Measurements from ENCODE around the gene LIX1. TPM values are rescaled to one million over a fixed set of nuclear protein-coding genes. Genes with fewer than 3 reads are reported as not detected.

Gene LIX1
- total and polyA plus RNA-seq, 2 of the 8 experiments (the other 6 are each of a cell fraction or from before 2014, with no cell fraction given), result 0.26 to 0.45 TPM

DNA sequence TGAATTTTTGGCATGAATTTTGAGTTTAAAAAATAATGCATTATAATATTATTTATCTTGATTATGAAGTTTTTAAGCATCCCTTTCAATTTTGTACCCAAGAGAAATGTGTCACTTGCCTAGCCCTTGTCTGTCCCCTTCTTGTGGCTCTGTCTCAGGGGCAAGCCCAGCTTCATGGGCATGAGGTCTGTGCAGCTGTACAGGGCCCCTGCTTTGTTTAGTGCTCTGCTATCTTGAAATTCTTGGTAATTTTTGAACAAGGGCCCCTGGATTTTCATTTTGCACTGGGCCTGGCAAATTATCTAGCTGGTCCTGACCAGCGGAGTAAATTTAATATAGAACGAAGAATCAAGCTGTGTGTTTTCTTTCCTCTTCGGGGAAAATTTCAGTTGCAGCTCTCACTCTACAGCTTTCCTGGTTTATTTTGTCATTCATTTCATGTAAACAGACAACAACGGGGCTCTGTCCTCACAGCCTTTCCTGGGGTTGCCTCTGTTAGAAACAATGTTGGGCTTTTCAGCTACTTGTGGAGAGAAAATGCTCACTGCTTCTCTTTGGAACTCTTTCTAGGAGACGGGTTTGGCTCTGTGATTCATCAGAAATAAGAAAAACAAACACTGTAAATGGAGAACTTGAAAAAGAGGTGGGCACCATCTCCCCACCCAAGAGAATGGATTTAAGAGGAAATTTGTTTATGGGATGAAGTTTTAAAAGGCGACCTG, 41.1 kb downstream of the LIX1 start:
- Histone ChIP-seq H3K79me2 (ENCODE audit: control insufficient read depth in 1 of 2, insufficient read depth in 2 of 2, low read length in 2 of 2) (no peaks in the 10 kb centered on the region), H2BK20ac (ENCODE audit: low read length) (no peak overlapping the region), H3K4me3 (ENCODE audit: extremely low read depth in 1 of 4, insufficient read depth in 2 of 4, low read depth in 3 of 4, low read length in 4 of 4) (no peak overlapping the region), H4K8ac (ENCODE audit: extremely low read depth, insufficient read depth, low read length) (no peak overlapping the region), H3K14ac (ENCODE audit: insufficient read length) (no peak overlapping the region), H2BK5ac (ENCODE audit: low read depth, low read length) (peak overlapping the region; percentile 18; the same call in 1 of the 2 replicates), H3K36me3 (ENCODE audit: control insufficient read depth in 2 of 4, insufficient read depth in 4 of 4, low read length in 3 of 4) (no peaks in the 10 kb centered on the region; a peak in 1 of 8 replicates), H3K4me2 (ENCODE audit: insufficient read depth in 1 of 2, low read depth in 2 of 2, low read length in 2 of 2) (no peak overlapping the region; a peak in 1 of 4 replicates), H3K9me3 (ENCODE audit: insufficient read depth in 2 of 2, low read depth in 1 of 2, low read length in 1 of 2) (no peaks in the 10 kb centered on the region), H2BK12ac (ENCODE audit: low read depth, low read length) (0 out of 2 replicates have a peak overlapping the region, but pooled peaks have one; percentile 23), H3K23ac (ENCODE audit: insufficient read length) (no peak overlapping the region), H4K20me1 (replicated peaks in 1 of 2; ENCODE audit: control insufficient read depth in 1 of 2, insufficient read depth in 2 of 2, low read length in 2 of 2) (no peaks in the 10 kb centered on the region), H4K91ac (replicated peaks; ENCODE audit: insufficient read length, low read length) (no peak overlapping the region), H2BK120ac (replicated peaks; ENCODE audit: low read depth, low read length) (no peak overlapping the region), H3K4me1 (replicated peaks in 1 of 4; ENCODE audit: control insufficient read depth in 3 of 4, insufficient read depth in 4 of 4, low read length in 3 of 4) (peaks cover 0 to 9% (median 8%) of the 10 kb centered on the region in 4 experiments; a peak in 5 of 7 replicates), H2AK5ac (ENCODE audit: low read depth, low read length) (no peak overlapping the region), H3K18ac (ENCODE audit: extremely low read depth, low read length) (peak overlapping the region; percentile 7; the same call in 1 of the 2 replicates), H3K27me3 (replicated peaks in 1 of 4; ENCODE audit: control insufficient read depth in 3 of 4, extremely low read depth in 1 of 4, insufficient read depth in 3 of 4, low read length in 3 of 4) (no peaks in the 10 kb centered on the region), H2AFZ (ENCODE audit: low read length) (peak overlapping the region; percentile 86), H3K27ac (ENCODE audit: low read depth, low read length) (no peak overlapping the region), H3K56ac (replicated peaks; ENCODE audit: insufficient read length, low read depth, low read length) (no peak overlapping the region), H2BK15ac (ENCODE audit: low read length) (no peak overlapping the region), H3K23me2 (ENCODE audit: low read depth, low read length) (no peaks in the 10 kb centered on the region), H4K5ac (ENCODE audit: insufficient read length, low read depth, low read length) (peak overlapping the region; percentile 64), H3K9ac (replicated peaks in 1 of 4; ENCODE audit: extremely low read depth in 1 of 4, low read depth in 3 of 4, low read length in 3 of 4) (no peak overlapping the region), H3K79me1 (ENCODE audit: low read depth, low read length) (no peaks in the 10 kb centered on the region), H3K4ac (replicated peaks; ENCODE audit: insufficient read length, low read depth, low read length) (no peak overlapping the region)
- WGBS, 2 experiments (ENCODE audit: extremely low coverage in 1 of 2, insufficient coverage in 1 of 2, insufficient read length in 1 of 2, insufficient replicate concordance in 2 of 2, low coverage in 1 of 2, low lambda C conversion rate in 2 of 2, missing lambda C conversion rate in 1 of 2), result 68% methylated on average over 6 of the region's 6 CpGs; no CpG with 5 or more reads in 1 of the 2 experiments
- ChIA-PET POLR2A (ENCODE audit: partially characterized antibody) (no interaction called here), CTCF (ENCODE audit: partially characterized antibody) (interaction anchor here (1.1 to 1.5 kb wide), 4 partner anchors 12 to 57 kb away, joined by 3 to 4 read pairs (median 4); no protein-coding TSS in a partner anchor)
- FAIRE-seq (no peak), DNase-seq (ENCODE audit: low read depth in 1 of 2, low spot score in 2 of 2) (no peak)
- TF ChIP-seq SIN3A (conservative IDR thresholded peaks at IDR 0.05 in 1 of 2, IDR thresholded peaks at IDR 0.05 in 1 of 2; ENCODE audit: low read depth in 1 of 2, low read length in 2 of 2) (no peak), JUND (IDR thresholded peaks at IDR 0.05; ENCODE audit: low read length) (no peak), CHD1 (IDR thresholded peaks at IDR 0.05; ENCODE audit: low read depth, low read length) (no peak), CBX8 (IDR thresholded peaks at IDR 0.05; ENCODE audit: borderline replicate concordance, low read depth, low read length) (no peak), GABPA (IDR thresholded peaks at IDR 0.05; ENCODE audit: borderline replicate concordance, insufficient read depth, low read length) (no peak), POLR2A (IDR thresholded peaks at IDR 0.05; ENCODE audit: control extremely low read depth in 1 of 2, low read depth in 2 of 2, low read length in 2 of 2) (no peak), HDAC2 (IDR thresholded peaks at IDR 0.05; ENCODE audit: borderline replicate concordance in 1 of 2, low read depth in 2 of 2, low read length in 2 of 2) (no peak), SAP30 (IDR thresholded peaks at IDR 0.05; ENCODE audit: insufficient read depth, insufficient replicate concordance, low read length) (no peak), CHD2 (IDR thresholded peaks at IDR 0.05; ENCODE audit: low read length) (no peak), RXRA (IDR thresholded peaks at IDR 0.05; ENCODE audit: insufficient read depth, low read depth, low read length) (no peak), SIX5 (IDR thresholded peaks at IDR 0.05; ENCODE audit: low read depth, low read length) (no peak), SP1 (IDR thresholded peaks at IDR 0.05; ENCODE audit: low read depth, low read length) (no peak), ZNF274 (IDR thresholded peaks at IDR 0.05; ENCODE audit: borderline replicate concordance, extremely low read depth, low read length) (no peak)
